HG03378 (cell line): ENCODE data around the gene DTD1.
"Not testable (repeated sequence)": the region's sequence is repeated elsewhere in the genome, so short reads cannot be mapped to it uniquely, and the experiment has no call there.

ENCODE experiments used
- ATAC-seq: cut with Tn5 transposase; IDR thresholded peaks from one replicate; pipeline ENCODE4 v1.9.1; 2021; ENCODE audit warnings: mild to moderate bottlenecking, moderate library complexity; ENCODE audit not compliant: unreplicated experiment

Gene DTD1

GRCh38 chr20:18783385-18783959 is 195.6 kb downstream of the DTD1 start:
- no peak for ATAC-seq

GRCh38 chr20:18787046-18787445 is 199.2 kb downstream of the DTD1 start:
- ATAC-seq, result not testable (repeated sequence)

DNA sequence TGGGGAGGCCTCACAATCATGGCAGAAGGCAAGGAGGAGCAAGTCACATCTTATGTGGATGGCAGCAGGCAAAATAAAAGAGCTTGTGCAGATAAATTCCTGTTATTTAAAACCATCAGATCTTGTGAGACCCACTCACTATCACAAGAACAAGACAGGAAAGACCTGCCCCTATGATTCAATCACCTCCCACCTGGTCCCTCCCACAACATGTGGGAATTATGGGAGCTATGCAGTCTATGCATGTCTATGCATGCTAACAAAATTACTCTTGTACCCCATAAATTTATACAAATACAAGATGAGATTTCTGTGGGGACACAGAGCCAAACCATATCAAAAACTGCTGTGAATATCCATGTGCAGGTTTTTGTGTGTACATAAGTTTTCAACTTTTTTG is 200.2 kb downstream of the DTD1 start:
- no peak for ATAC-seq

DNA sequence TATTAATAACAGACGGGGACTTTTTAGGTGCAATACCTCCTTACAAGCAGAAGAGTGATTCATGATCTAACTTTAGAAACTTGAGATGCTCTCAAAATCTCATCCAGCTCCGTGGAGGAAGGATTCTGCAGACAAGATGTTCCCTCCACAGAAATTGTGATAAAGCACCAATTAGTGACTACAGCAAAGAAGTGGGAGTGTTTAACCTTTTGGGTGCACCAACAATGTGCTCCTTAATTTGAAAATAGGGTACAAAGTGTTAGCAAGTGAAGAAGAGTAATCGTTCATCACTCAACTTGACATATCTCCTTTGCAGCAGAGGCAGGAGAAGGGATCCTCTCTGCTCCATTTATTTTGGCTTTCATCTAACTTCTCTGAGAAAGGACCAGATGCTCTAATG is 202.9 kb downstream of the DTD1 start:
- ATAC-seq, result no peak

GRCh38 chr20:18793625-18794427 is 206.0 kb downstream of the DTD1 start:
- ATAC-seq, result peak; percentile 97

GRCh38 chr20:18794428-18794787 is 206.6 kb downstream of the DTD1 start:
- ATAC-seq, result no peak

DNA sequence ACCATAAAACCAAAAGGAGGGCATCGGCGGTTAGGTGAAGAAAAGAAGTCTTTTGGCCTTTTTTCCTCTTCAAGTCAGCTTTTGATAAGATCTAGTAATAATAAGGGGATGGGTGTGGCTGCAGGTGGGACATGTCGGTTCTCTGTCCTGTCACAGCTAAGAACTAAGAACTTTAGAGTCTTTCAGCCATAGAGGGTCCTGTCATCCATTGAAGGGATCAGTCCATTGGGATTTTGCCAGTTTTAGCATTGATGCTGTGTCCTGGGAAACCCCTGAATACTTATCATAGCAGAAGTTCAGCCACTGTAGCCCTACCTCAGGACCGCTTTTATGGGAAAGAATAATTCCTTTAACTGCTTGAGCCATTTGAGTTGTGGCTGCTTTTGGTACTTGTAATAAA is 207.5 kb downstream of the DTD1 start:
- no peak for ATAC-seq

DNA sequence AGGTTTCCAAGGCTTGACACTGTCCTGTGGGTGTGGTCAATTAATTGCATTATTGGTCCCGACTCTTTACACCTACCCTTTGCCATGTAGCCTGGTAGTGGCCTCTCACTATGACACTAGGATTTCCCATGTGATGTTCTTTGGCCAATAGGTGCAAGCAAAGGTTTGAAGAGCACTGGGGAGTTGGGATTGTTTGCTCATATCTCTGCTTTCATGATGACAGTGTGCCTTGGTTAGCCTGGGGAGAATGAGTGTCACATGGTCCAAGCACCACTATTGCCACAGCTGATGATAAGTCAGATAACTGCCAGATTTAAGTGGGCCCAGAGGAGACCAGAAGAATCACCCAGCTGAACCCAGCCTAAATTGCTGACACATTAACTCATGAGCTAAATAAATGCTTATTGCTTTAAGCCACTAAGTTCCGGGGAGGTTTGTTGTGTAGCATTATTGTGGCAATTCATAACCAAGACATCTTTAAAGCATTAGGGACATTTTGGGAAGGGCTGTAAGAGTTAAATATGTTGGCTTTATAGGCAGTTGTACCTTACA is 208.5 kb downstream of the DTD1 start:
- ATAC-seq, result no peak

DNA sequence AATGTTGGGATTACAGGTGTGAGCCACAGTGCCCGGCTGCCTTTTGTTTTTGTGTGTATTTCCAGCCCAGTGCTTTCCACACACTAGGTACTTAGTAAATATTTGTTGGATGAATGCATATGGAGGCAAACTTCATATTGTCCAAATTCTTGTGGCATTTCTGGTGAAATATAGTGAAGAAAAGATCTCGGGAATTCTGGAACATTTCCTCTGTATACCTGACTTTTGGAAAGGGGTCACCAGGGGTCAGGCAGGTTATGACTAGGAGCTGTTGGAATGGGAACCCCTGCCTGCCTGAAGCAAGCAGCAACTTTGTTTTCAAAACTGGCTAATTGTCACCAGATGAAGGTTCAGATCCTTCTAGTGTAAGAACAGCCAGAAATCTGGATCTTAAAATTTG is 213.7 kb downstream of the DTD1 start:
- no peak for ATAC-seq

GRCh38 chr20:18802012-18802634 is 214.3 kb downstream of the DTD1 start:
- peak; percentile 70 for ATAC-seq

DNA sequence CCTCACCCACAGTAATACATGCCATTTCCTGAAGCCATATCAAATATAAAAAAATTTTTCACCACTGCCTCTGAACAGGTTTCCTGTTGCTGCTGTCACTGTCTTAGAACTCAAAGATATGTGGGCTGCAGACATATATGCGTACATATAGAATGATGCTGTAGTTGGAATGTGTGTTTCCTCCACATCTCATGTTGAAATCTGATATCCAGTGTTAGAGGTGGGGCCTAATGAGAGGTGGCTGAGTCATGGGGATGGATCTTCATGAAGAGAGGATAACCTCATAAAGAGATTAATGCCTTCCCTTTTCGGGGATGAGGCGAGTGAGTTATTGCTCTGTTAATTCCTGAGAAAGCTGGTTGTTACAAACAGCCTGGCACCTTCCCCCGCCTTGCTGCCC is 218.0 kb downstream of the DTD1 start:
- no peak for ATAC-seq

DNA sequence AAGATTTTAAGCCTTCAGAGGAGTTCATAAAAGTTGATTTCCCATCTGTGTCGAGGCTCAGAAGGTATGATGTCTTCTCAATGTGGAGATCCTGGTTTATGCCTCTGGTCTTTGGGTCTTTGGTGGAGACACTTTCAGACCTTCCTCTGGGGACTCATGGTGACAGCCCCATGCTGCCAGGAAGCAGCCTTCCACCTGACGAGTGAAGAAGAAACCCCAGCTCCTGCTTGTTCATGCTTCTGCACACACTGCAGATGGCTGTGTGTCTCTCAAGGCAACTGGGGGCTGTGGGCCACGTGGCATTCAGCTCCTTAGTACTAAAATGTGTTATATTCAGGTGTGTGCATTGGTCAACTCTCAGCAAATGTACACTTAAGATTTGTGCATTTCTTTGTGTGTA is 220.9 kb downstream of the DTD1 start:
- no peak for ATAC-seq

- ATAC-seq, result no peak
These were observed 223.3 kb downstream of the DTD1 start for GRCh38 chr20:18811186-18811585.

DNA sequence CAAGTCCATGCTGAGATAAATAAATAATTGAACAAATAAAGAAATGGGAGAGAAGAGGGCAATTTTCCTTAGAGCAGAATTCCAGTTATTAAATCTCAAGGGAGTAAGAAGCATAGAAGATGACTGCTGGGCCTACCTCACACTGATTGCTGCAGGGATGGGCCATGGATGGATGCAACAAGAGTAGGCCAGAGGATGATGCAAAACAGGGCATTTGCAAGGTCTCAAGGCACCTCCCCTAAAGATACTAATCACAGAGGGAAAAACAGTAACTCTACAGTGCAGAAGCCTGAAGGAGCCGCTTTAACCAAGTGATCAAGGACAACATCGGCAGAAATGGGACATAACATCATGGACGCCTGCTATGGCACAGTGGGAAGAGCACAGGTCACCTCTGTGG is 224.1 kb downstream of the DTD1 start:
- ATAC-seq, result no peak

DNA sequence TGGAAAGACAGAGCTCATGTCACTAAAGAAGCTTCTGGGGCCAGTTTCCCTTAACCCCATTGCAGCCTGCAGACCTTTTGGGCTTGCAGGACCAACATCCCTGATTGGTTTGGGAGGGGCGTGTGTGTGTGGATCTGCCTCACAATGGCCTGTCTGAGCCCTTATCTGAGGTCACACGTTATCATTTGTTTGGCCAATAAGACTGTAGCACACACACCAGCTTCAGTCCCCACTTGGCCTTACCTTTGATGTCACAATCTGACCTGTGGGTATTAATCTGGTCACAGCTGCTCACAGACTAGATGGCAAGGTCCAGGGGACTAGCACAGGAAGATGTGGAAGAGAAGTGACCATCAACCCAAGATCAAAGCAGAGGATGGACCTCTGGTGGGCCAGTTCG is 225.6 kb downstream of the DTD1 start, which contains the start of gene SCP2D1:
Gene SCP2D1 (plus strand): TSS at position 301 of the 400 bp plus-strand sequence. CDS start 33 bp downstream, at position 334.
- ATAC-seq, result no peak

DNA sequence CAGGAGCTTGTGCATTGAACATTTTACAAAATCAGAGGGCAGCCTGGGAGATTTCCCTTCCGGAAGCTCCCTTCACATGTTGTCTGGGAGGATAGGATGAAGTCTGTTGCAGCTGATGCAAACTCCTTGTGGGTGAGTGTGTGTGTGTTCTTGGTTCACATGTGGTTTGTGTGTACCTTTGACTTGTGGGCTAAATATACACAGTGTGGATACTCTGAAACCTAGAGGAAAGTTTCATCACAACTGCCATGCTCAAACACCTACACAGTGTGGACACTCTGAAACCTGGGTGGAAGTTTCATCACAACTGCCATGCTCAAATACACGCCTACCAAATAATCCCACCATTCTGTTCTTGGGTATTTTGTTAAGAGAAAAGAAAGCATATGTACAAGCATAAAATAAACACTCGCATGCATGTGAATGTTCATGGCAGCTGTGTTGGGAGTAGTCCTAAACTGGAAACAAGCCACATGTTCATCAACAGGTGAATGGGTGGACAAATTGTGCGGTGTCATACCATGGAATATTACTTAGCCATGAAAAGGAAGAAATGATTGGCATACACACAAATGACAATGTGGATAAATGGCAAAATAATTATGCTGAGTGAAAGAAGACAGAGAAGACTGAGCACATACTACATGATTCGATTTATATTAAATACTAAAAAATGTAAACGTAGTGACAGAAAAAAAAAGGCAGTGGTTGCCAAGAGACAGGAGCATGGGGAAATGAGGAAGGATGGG is 227.5 kb downstream of the DTD1 start:
- ATAC-seq, result no peak
